ENCODE data around the gene CAPZA1. TPM values are rescaled to one million over a fixed set of nuclear protein-coding genes. Genes with fewer than 3 reads are reported as not detected.

CAPZA1 gene
- polyA plus RNA-seq, 1 of the 3 experiments (the other 2 are of a cell fraction), result 50.8 TPM

DNA sequence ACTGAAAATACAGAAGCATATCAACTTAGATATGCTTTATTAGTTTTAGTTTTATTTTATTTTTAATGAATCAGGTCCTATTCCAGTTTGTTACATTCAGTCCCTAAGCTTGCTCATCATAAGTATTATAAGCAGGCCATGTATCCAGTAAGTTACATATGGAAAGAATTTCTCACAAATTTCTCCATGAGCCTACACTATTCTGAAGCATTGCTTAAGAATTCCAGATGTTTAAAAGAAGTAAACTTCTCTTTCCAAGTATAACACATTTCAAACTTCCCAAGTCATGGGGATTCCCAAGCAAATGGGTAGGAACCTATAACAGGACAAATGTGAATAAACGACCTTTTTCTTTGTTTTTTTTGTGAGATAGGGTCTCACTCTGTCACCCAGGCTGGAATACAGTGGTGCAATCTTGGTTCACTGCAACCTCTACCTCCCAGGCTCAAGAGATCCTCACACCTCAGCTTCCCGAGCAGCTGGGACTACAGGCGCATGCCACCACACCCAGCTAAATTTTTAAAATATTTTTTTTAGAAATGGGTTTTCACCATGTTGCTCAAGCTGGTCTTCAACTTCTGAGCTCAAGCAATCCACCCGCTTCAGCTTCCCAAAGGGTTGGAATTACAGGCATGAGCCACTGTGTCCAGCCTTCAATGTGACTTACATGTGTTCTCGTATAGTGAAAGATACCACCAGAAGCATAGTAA, 39.7 kb upstream of the CAPZA1 start:
- Histone ChIP-seq H3K9me2 (no peaks in the 10 kb centered on the region), H3K27ac (ENCODE audit: low read depth in 2 of 2, low read length in 1 of 2) (no peak overlapping the region), H3K27me3 (ENCODE audit: insufficient read depth) (no peaks in the 10 kb centered on the region), H4K20me1 (ENCODE audit: insufficient read depth) (no peaks in the 10 kb centered on the region), H2AFZ (ENCODE audit: low read depth) (no peak overlapping the region), H3K4me1 (ENCODE audit: control insufficient read depth in 1 of 2, insufficient read depth in 2 of 2, low read depth in 1 of 2, low read length in 1 of 2) (peaks cover 0 to 12% of the 10 kb centered on the region in 2 experiments; a peak in 1 of 4 replicates), H3K4me2 (no peak overlapping the region), H3K9ac (no peak overlapping the region), H3K36me3 (replicated peaks in 1 of 2; ENCODE audit: control insufficient read depth in 1 of 2, insufficient read depth in 2 of 2, low read length in 1 of 2) (peaks cover 25 to 39% of the 10 kb centered on the region in 2 experiments), H3F3A (replicated peaks; ENCODE audit: insufficient read depth) (peaks cover 9% of the 10 kb centered on the region), H3K4me3 (ENCODE audit: low read depth in 2 of 2, low read length in 1 of 2) (no peak overlapping the region), H3K9me3 (no peaks in the 10 kb centered on the region), H3K79me2 (ENCODE audit: insufficient read depth) (no peaks in the 10 kb centered on the region)
- ChIA-PET POLR2A (no interaction called here), CTCF (interaction anchor here (0.7 to 1.2 kb wide), 2 partner anchors 40 to 210 kb away, joined by 3 read pairs; no protein-coding TSS in a partner anchor)
- 92% methylated on average over 5 of the region's 5 CpGs for WGBS (ENCODE audit: low lambda C conversion rate)
- no peak for TF ChIP-seq RXRA (IDR thresholded peaks at IDR 0.05; ENCODE audit: borderline replicate concordance, low read depth)
- TF ChIP-seq FOSL2 (IDR thresholded peaks at IDR 0.05; ENCODE audit: borderline replicate concordance, low read depth), result no peak
- TF ChIP-seq CTCF (IDR thresholded peaks at IDR 0.05), result no peak
- no peak for TF ChIP-seq RCOR1 (IDR thresholded peaks at IDR 0.05; ENCODE audit: low read length)
- no peak for TF ChIP-seq SMC3 (IDR thresholded peaks at IDR 0.05; ENCODE audit: low read depth, low read length)
- TF ChIP-seq MAX (IDR thresholded peaks at IDR 0.05; ENCODE audit: low read depth), result no peak
- TF ChIP-seq CHD2 (IDR thresholded peaks at IDR 0.05; ENCODE audit: low read length, partially characterized antibody), result no peak
- TF ChIP-seq EP300 (IDR thresholded peaks at IDR 0.05; ENCODE audit: borderline replicate concordance in 1 of 2, low read depth in 1 of 2, low read length in 1 of 2), result no peak
- TF ChIP-seq TCF12 (IDR thresholded peaks at IDR 0.05), result no peak
- no peak for TF ChIP-seq JUND (IDR thresholded peaks at IDR 0.05)
- no peak for TF ChIP-seq MEF2A (IDR thresholded peaks at IDR 0.05; ENCODE audit: borderline replicate concordance, low read depth)
- TF ChIP-seq, protein P1, sequence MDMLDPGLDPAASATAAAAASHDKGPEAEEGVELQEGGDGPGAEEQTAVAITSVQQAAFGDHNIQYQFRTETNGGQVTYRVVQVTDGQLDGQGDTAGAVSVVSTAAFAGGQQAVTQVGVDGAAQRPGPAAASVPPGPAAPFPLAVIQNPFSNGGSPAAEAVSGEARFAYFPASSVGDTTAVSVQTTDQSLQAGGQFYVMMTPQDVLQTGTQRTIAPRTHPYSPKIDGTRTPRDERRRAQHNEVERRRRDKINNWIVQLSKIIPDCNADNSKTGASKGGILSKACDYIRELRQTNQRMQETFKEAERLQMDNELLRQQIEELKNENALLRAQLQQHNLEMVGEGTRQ (IDR thresholded peaks at IDR 0.05; ENCODE audit: borderline replicate concordance, low read depth, low read length), result no peak
- no peak for DNase-seq

GRCh38 chr1:112581586-112582192, 37.9 kb upstream of the CAPZA1 start:
- Histone ChIP-seq H3K4me3 (ENCODE audit: low read depth in 2 of 2, low read length in 1 of 2) (no peak overlapping the region), H3K27me3 (ENCODE audit: insufficient read depth) (no peaks in the 10 kb centered on the region), H3K36me3 (replicated peaks in 1 of 2; ENCODE audit: control insufficient read depth in 1 of 2, insufficient read depth in 2 of 2, low read length in 1 of 2) (peaks cover 27 to 49% of the 10 kb centered on the region in 2 experiments), H3F3A (replicated peaks; ENCODE audit: insufficient read depth) (peaks cover 4% of the 10 kb centered on the region), H3K4me1 (ENCODE audit: control insufficient read depth in 1 of 2, insufficient read depth in 2 of 2, low read depth in 1 of 2, low read length in 1 of 2) (peaks cover 0 to 3% of the 10 kb centered on the region in 2 experiments; a peak in 1 of 4 replicates), H4K20me1 (ENCODE audit: insufficient read depth) (no peaks in the 10 kb centered on the region), H3K9me3 (no peaks in the 10 kb centered on the region), H3K9ac (no peak overlapping the region), H3K9me2 (no peaks in the 10 kb centered on the region), H3K4me2 (no peak overlapping the region), H3K27ac (ENCODE audit: low read depth in 2 of 2, low read length in 1 of 2) (no peak overlapping the region), H2AFZ (ENCODE audit: low read depth) (no peak overlapping the region), H3K79me2 (ENCODE audit: insufficient read depth) (no peaks in the 10 kb centered on the region)
- POLR2A ChIA-PET, result no interaction called here
- CTCF ChIA-PET, result no interaction called here
- TF ChIP-seq, protein P1 (IDR thresholded peaks at IDR 0.05; ENCODE audit: borderline replicate concordance, low read depth, low read length), result no peak
- TF ChIP-seq IRF3 (IDR thresholded peaks at IDR 0.05; ENCODE audit: low read depth, low read length), result no peak
- no peak for TF ChIP-seq NFIC (IDR thresholded peaks at IDR 0.05; ENCODE audit: borderline replicate concordance)
- TF ChIP-seq SMC3 (IDR thresholded peaks at IDR 0.05; ENCODE audit: low read depth, low read length), result no peak
- TF ChIP-seq TCF12 (IDR thresholded peaks at IDR 0.05), result no peak
- DNase-seq, result no peak

Measured in SK-N-SH (cell line).